Breast epithelium (tissue), 3 donors: ENCODE data around the gene TRIM56.

Experiments used
- CTCF ChIP-seq, 3 donors: fragments of 450-650 bp; IDR thresholded peaks; one replicate each; pipeline ENCODE4 v1.5.1; 2016 to 2017; ENCODE audit warnings: antibody characterized with exemption in 3 of 3, mild to moderate bottlenecking in 3 of 3, moderate library complexity in 3 of 3
- POLR2A ChIP-seq: fragments of 450-650 bp; IDR thresholded peaks from one replicate; pipeline ENCODE4 v1.6.1; 2016; ENCODE audit warnings: antibody characterized with exemption, mild to moderate bottlenecking, moderate library complexity
- POLR2AphosphoS5 ChIP-seq, 3 donors: sonication (generic); formaldehyde crosslinking; IDR thresholded peaks; one replicate each; pipeline ENCODE4 v1.6.1; 2017; ENCODE audit warnings: antibody characterized with exemption in 3 of 3

- TF ChIP-seq CTCF (IDR thresholded peaks at IDR 0.05) (no peak), POLR2A (no peak), POLR2AphosphoS5 (IDR thresholded peaks at IDR 0.05) (no peak)
Measured at GRCh38 chr7:101035941-101036340, 49.3 kb upstream of the TRIM56 start.
